HG02798 (cell line): ENCODE results near the gene IPO4.
A peak's percentile ranks its signal among the peaks of the same experiment; 100 is the strongest.
"Not testable (repeated sequence)": the region's sequence is repeated elsewhere in the genome, so short reads cannot be mapped to it uniquely, and the experiment has no call there.

ENCODE experiments used
- ATAC-seq: cut with Tn5 transposase; IDR thresholded peaks from one replicate; pipeline ENCODE4 v1.9.1; 2021; ENCODE audit warnings: mild to moderate bottlenecking; ENCODE audit not compliant: unreplicated experiment, poor library complexity

Gene IPO4

GRCh38 chr14:24216345-24216699 lies 27.7 kb upstream of the IPO4 start:
- ATAC-seq: no peak

DNA sequence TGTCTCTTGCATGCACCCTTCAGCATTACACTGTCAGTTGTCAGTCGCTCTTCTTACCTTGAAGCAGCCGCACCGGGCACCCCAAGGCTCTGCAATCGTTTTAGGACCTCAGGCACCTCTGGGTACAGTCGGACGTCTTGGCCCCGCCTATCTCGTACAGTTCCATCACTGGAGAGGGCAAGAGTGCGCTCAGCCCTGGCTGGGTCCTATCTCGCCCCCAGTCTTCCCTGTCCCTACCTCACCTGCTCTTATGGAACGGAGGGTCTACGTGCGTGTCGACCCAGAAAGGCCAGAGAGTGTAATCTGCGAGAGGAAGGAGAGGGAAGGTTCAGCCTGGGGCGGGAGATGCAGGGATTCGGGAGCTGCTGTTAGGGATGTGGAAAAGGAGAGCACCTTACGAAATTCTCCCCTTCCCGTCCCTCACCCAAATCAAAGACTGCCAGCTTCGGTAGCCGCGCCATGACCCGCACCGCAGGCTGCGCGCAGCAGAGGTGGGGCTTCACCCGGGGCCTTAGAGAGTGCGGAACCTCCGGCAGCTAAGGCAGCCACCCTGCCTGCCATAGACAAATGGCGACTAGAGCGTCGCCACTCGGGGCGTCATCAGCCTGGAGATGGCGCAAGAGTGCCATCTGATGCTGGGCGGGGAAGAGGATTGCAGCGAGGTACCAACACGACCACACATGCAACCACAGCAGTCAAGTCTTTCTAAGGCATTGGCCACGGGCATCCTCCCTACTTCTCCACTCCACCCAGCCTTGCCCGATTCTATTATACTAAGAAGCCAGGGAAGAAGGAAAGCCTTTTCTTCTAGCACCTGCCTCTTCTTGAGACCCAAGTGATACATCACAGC lies 27.1 kb upstream of the IPO4 start, which contains the start of gene MDP1:
TSS of gene MDP1 (minus strand) at position 572 of the 850 bp plus-strand sequence. CDS start at position 461, 111 bp downstream.
- ATAC-seq: peak; percentile 74

DNA sequence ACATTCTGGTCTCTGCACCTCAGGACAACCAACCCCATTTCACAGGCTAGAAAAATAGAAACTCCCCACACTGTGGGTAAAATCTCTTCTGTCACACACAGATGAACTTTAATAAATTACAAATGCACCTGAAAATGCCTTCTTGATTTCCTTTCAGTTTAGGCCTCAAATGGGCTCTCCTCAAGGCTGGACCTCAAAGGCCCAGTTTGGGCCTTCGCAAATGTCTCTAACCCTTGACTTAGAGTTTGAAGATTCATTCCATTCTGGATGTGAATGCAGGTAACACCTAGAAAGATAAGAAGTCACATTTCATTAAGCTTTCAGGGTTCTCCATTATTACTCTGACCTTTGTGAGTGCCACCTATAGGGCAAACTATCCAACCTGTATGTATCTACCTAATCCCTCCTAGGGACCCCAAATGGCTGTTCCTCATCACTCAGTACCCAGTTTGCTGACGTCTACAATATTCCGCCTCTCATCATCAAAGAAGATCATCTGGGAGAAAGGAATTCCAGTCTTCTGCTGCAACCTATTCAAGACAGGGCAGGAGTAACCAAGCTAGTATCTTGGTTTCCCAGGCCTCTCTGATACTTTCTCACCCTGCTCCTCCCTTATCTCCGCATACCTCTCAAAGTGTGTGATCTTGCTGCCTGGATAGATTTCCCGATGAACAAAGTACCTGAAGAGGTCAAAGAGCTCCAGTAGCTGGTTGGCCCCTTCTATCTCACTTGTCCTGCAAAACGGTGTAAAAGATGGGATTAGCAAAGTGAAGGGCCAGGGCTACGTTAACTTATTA lies 25.4 kb upstream of the IPO4 start:
- ATAC-seq: no peak

DNA sequence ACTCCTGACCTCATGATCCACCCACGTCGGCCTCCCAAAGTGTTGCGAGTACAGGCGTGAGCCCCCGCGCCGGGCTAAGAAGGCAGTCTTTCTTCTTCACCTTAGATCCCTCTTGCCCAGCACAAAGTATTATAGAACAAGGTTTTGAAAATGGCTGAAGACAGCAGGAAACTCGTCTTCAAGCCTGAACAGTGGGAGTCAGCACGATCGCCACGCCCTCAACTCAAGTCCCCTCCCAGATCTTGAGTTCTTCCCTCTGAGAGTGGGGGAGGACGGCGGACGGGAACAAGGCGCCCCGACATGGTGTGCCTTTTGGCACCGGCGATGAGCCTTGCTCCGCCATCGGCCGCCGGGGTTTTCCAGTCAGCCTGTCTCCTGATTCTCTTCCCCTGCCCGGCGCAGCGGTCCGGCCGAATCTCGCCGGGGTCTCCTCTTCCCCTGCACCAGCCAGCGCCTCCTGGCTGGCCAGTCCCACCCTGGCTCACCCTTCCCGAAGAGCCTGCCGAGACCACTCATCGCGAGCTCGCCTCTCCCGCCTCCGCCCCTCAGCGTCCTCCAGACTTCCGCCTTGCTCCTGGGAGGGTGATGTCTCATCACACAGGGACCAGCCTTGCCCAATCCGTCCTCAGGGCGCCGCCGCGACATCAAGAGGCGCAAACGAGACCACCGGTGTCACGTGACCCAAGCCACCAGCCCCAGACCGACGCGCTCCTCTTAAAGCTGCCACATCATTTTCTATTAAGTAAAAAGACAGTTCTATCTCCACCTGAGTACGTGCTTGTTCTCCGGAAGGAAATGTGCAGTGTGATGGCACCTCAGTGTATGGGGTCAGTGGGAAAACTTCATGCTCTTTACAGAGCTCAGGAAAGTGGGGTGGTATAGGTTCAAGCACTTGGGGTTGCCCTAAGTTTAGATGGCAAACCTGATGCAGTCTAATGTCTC lies 24.6 kb upstream of the IPO4 start, which contains the start of gene CHMP4A:
TSS of gene CHMP4A (minus strand) at position 565 of the 942 bp plus-strand sequence. CDS start at position 516, 49 bp downstream.
- peak; percentile 80 for ATAC-seq

DNA sequence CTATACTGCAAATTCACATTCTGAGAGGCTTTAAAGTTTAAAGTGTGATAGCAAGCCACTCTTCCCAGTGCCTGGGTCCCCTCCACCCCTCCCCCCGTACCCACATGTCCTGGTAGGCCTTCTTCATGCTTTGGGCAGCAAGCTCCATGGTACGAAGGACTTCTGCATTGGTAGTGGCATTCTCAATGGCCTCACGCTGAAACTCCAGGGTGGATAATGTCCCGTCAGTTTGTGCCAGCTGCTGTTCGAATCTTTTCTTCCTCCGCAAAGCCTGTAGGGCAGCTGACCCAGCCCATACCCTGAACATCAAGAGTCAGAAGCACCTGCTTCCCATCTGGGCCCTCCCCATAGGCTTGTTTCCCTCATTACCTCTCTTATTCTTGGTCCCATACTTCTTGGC lies 22.7 kb upstream of the IPO4 start:
- ATAC-seq: no peak

DNA sequence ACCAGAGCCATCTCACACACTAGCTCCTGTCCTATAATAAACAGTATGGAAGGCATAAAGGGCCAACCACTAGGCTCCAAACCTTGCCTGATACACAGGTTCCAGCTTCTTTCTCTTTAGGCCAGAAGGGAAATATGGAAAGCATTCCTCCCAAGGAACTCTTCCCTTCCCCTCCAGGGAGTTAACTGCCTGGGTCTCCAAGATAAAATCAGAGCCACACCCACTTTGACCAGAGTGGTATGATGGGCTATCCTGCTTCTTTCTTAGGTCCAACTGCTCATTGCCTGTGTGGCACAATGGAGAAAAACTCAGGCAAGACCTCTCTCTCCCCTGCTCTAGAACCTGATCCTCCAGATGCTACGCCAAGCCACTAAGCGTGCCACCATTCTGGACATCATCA lies 19.0 kb upstream of the IPO4 start:
- no peak for ATAC-seq

DNA sequence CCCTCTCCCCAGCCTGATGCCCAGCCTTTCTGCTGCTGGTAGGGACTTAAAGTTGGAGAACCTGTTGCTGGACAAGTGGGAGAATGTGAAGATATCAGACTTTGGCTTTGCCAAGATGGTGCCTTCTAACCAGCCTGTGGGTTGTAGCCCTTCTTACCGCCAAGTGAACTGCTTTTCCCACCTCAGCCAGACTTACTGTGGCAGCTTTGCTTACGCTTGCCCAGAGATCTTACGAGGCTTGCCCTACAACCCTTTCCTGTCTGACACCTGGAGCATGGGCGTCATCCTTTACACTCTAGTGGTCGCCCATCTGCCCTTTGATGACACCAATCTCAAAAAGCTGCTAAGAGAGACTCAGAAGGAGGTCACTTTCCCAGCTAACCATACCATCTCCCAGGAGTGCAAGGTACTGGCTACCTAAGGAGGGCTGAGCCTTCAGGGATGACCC lies 18.5 kb upstream of the IPO4 start:
- no peak for ATAC-seq

DNA sequence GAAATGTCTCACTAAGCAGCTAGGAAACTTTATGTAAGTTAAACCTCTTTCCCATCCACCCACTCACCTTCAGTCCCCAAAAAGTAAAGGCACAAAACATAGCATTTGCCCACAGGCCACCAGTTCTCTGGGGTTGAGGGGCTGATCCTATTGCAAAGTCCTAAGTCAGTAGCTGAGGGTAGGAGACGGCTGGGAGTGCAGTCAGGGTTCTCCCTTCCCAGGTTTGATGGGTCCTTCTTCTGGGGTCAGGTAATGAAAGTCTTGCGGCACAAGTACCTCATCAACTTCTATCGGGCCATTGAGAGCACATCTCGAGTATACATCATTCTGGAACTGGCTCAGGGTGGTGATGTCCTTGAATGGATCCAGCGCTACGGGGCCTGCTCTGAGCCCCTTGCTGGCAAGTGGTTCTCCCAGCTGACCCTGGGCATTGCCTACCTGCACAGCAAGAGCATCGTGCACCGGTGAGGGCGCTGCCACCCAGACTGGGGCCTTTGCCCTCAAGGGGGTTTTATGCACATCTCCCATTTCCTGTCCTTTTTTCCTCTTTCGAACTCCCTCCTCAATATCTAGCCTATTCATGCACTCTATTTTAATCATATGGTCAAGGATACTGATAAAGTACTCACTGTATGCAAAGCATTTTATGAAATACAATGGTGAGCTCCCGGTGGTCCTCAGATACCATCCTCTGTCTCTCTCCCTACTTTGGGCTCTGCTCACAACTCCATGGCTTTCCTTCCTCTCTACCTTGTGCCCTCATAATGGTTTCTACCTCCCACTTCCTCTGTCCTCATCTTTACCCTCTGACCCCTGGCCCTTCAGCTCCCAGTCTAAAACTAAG lies 17.9 kb upstream of the IPO4 start:
- ATAC-seq: no peak

DNA sequence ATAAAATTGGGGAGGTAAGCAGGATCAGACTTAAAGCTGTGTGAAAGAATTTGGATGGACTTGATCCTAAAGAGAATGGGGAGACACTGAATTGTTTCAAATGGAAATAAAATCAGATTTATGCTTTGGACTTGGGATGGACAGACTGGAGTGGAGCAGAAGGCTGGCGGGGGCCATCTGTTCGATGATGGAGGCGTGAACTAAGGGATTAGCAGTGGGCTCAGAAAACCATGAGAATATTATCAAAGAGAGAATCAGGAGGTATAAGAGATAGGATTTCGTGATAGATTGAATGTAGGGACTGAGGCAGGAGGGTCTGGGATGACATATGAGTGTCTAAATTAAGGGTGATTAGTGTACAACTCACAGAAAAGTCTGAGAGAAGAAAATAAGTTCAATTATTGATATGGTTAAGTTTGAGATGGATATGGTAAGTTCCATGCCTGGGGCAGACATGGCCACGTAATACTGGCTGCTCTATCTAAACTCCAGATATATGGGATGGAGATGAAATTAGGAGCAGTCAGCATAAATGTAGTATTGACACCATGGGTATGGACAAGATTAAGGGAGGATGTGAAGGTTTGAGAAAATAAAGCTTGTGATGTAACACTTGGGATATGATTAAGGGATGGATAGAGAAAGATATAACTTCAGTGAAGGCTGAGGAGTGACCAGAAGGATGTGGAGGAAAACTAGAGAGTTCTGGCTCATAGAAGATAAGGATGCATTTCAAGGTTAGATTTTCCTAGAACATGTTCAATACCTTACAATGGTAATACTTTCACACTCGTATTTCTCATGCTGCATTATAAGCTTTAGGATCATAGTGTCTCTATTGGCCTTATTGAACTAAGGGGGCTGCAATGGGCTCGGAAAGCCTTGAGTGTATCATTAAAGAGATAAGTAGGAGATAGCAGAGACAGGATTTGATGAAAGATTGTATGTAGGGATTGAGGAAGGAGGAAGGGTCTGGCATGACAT lies 15.8 kb upstream of the IPO4 start:
- no peak for ATAC-seq

- not testable (repeated sequence) for ATAC-seq
Measured at GRCh38 chr14:24203249-24203886, 14.8 kb upstream of the IPO4 start.

GRCh38 chr14:24202538-24202937 lies 13.9 kb upstream of the IPO4 start:
- not testable (repeated sequence) for ATAC-seq

- no peak for ATAC-seq
Measured at GRCh38 chr14:24198814-24199524, 10.4 kb upstream of the IPO4 start.

- no peak for ATAC-seq
Measured at GRCh38 chr14:24197056-24197450, 8.4 kb upstream of the IPO4 start.

DNA sequence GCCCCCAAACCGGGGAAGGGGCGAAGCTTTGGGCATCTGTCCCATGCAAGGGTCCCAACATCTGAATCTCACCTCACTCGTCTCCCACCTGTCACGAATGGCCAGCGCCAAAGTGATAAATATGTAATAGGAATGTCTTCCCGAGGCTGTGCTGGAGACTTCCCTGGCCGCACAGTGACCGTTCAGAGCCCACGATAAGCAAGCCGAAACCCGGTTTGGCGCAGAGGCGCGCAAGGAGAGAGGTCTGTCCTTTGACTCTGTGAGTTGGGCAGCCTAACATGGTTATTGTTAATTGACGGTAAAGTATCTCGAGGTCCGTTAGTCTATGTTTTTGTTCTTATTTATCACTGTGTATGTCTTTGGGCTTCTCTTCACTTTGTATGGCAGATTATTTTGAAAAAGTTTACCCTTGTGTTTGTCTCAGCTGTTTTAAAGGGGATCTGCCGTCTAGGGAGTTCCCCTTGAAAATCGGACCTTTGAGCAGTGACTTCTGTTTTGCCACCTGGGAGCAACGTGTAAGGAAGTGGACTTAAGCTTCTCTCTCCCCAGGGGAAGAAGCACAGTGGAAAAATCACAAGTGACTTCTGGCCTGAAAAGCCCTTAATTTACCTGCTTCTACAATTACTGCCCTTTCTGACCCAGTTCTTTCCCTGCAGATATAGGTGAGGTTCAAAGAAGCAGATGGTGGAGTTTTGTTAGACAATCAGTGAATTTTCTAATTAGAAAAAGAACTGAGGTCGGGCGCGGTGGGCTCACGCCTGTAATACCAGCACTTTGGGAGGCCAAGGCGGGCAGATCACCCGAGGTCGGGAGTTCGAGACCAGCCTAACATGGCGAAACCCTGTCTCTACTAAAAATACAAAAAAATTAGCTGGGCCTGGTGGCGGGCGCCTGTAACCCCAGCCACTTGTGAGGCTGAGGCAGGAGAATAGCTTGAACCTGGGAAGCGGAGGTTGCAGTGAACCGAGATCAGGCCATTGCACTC lies 7.7 kb upstream of the IPO4 start:
- ATAC-seq: peak; percentile 24

GRCh38 chr14:24195186-24196070 lies 6.8 kb upstream of the IPO4 start, which contains the start of gene TM9SF1:
Gene TM9SF1 (minus strand): TSS chr14:24195441. CDS start chr14:24195019, 422 bp downstream.
- ATAC-seq: peak; percentile 85
